NCI-H1417 treated with DMSO at 0.1 percent for 48 hours (cell line): Measurements from ENCODE around the gene PRRG4.
"Not testable (repeated sequence)": the region's sequence is repeated elsewhere in the genome, so short reads cannot be mapped to it uniquely, and the experiment has no call there.

Experiments
- DNase-seq: peaks from one replicate; lab custom pipeline; 2025; lab: John Stamatoyannopoulos, UW

PRRG4 gene

GRCh38 chr11:32830796-32831195 is 1.1 kb downstream of the PRRG4 start:
- DNase-seq = no peak

- DNase-seq = no peak
Measured at GRCh38 chr11:32831221-32831620, 1.5 kb downstream of the PRRG4 start.

- DNase-seq = no peak
Measured at GRCh38 chr11:32833921-32834320, 4.2 kb downstream of the PRRG4 start.

- no peak for DNase-seq
Measured at GRCh38 chr11:32836946-32837345, 7.2 kb downstream of the PRRG4 start.

- DNase-seq = no peak
Measured at GRCh38 chr11:32838505-32839274, 9.0 kb downstream of the PRRG4 start.

- no peak for DNase-seq
Measured at GRCh38 chr11:32839308-32839707, 9.6 kb downstream of the PRRG4 start.

- no peak for DNase-seq
Measured at GRCh38 chr11:32840587-32840986, 10.9 kb downstream of the PRRG4 start.

GRCh38 chr11:32843544-32843943 is 13.8 kb downstream of the PRRG4 start:
- no peak for DNase-seq

GRCh38 chr11:32847511-32847910 is 17.8 kb downstream of the PRRG4 start:
- no peak for DNase-seq

- no peak for DNase-seq
Measured at GRCh38 chr11:32849761-32850160, 20.0 kb downstream of the PRRG4 start.

- no peak for DNase-seq
Measured at GRCh38 chr11:32851251-32851650, 21.5 kb downstream of the PRRG4 start.

GRCh38 chr11:32852207-32852606 is 22.5 kb downstream of the PRRG4 start:
- DNase-seq = no peak

- DNase-seq = no peak
Measured at GRCh38 chr11:32855601-32856000, 25.9 kb downstream of the PRRG4 start.

- DNase-seq = no peak
Measured at GRCh38 chr11:32858731-32859130, 29.0 kb downstream of the PRRG4 start.

GRCh38 chr11:32861850-32862577 is 32.3 kb downstream of the PRRG4 start:
- DNase-seq = no peak

- no peak for DNase-seq
Measured at GRCh38 chr11:32864555-32864954, 34.8 kb downstream of the PRRG4 start.

- DNase-seq = not testable (repeated sequence)
Measured at GRCh38 chr11:32868752-32869151, 39.0 kb downstream of the PRRG4 start.

GRCh38 chr11:32870676-32871075 is 40.9 kb downstream of the PRRG4 start:
- DNase-seq = no peak

- no peak for DNase-seq
Measured at GRCh38 chr11:32874132-32874531, 44.4 kb downstream of the PRRG4 start.

GRCh38 chr11:32881286-32881685 is 51.6 kb downstream of the PRRG4 start:
- no peak for DNase-seq

GRCh38 chr11:32883421-32883820 is 53.7 kb downstream of the PRRG4 start:
- DNase-seq = no peak

- DNase-seq = no peak
Measured at GRCh38 chr11:32884023-32884422, 54.3 kb downstream of the PRRG4 start.

GRCh38 chr11:32884770-32885384 is 55.1 kb downstream of the PRRG4 start:
- no peak for DNase-seq
